Measurements from ENCODE around the gene DCUN1D5.

DCUN1D5 gene

DNA sequence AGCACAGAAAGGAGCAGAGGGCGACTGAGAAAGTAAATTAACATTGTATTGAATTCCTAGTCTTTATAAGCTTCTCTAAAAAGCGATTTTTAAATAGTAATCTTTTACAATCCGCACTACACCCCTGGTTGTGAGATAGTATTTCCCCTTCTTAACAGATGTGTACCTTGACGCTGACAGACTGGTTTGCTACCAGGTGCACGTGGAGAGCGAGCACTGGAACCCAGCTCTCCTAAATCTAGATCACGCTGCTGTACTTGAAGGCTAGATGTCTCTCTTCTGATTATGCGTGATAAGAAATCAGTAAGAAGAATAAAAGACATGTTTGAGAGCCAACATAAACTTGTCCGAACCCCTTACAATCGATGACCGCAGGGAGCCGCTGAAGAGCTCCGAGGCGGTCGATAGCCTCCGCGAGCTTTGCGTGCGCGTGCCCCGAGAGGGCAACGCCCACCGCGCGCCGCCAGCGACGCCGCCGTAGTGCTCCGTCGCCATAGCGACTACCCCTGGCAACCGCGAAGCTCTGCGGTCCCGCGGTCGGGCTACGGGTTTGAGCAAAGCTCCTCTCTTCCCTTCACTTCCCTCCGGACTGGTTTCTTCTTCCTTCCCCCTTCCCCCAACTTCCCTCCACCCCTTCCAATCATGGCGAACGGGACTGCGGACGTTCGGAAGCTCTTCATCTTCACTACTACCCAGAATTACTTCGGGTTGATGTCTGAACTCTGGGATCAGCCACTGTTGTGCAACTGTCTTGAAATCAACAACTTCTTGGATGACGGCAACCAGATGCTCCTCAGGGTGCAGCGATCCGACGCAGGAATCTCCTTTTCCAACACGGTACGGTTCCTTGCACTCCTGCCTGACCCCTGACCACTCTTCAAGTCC is 17.2 kb upstream of the DCUN1D5 start, which contains the start of gene DYNC2H1:
Gene DYNC2H1, plus strand, starts transcription at position 494 of the 885 bp plus-strand sequence. Its CDS starts 149 bp downstream, at position 643.
- TF ChIP-seq, protein P1, sequence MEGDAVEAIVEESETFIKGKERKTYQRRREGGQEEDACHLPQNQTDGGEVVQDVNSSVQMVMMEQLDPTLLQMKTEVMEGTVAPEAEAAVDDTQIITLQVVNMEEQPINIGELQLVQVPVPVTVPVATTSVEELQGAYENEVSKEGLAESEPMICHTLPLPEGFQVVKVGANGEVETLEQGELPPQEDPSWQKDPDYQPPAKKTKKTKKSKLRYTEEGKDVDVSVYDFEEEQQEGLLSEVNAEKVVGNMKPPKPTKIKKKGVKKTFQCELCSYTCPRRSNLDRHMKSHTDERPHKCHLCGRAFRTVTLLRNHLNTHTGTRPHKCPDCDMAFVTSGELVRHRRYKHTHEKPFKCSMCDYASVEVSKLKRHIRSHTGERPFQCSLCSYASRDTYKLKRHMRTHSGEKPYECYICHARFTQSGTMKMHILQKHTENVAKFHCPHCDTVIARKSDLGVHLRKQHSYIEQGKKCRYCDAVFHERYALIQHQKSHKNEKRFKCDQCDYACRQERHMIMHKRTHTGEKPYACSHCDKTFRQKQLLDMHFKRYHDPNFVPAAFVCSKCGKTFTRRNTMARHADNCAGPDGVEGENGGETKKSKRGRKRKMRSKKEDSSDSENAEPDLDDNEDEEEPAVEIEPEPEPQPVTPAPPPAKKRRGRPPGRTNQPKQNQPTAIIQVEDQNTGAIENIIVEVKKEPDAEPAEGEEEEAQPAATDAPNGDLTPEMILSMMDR (IDR thresholded peaks at IDR 0.05; ENCODE audit: borderline replicate concordance, insufficient read depth, low read depth, low read length): peak; percentile 42; the same call in 1 of the 2 replicates
- peak within 1 kb of the TSS; percentile 48 for H3K4me3 ChIP-seq (ENCODE audit: low read depth, low read length)

DNA sequence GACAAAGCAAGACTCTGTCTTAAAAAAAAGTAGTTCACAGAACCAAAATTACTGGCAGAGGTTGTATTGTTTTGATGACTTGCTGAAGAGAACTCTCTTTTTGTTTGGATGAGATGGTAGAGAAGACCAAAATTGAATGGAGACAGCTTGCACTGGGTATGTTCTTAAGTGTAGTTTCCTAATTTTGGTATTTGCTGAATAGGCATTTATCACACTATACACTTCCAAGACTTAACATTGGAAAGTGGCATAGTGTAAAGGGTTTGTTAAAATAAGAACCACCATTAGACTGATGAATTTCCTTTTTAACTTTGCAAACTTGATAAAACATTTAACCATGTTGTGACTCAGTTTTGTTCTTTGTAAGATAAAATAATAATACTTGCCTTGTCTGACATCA is 5.3 kb upstream of the DCUN1D5 start:
- TF ChIP-seq, protein P1 (IDR thresholded peaks at IDR 0.05; ENCODE audit: borderline replicate concordance, insufficient read depth, low read depth, low read length): no peak
- H3K4me3 ChIP-seq (ENCODE audit: low read depth, low read length): no peak overlapping the region

DNA sequence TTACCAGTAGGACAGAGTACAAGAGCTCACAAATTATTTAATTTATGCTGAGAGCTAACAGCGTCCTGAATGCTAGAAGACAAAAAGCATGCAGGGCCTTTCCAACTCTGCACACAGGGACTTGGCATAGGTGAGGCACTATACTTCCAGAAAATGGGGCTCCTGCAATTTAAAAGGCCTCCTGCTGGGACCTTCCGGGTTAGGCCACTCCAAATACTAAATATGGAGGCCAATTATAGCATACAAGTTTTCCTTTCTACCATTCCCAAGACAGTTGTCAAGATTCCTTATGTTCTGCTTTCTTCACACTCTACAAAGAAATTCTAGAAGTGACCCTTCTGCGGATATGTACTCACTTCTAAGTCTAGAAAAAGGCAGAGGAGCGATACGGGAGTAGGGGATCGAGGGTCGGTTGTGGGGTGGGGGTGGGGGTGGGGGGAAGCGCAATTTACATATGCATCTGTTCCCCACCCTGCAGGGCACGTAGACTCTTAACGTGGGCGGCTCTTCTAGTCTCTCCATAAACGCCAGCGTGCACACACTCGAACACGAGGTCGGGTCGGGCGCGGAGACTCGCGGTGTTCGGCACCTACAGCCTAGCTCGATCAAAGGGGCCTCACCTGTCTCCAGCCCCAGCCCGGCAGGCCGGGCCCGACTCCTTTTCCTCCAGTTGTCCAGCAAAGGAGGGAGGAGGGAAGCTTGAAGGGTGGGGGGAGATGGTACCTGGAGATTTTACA is 728 bp downstream of the DCUN1D5 start:
- TF ChIP-seq, protein P1 (IDR thresholded peaks at IDR 0.05; ENCODE audit: borderline replicate concordance, insufficient read depth, low read depth, low read length): no peak
- H3K4me3 ChIP-seq (ENCODE audit: low read depth, low read length): peak overlapping the region; percentile 97

DNA sequence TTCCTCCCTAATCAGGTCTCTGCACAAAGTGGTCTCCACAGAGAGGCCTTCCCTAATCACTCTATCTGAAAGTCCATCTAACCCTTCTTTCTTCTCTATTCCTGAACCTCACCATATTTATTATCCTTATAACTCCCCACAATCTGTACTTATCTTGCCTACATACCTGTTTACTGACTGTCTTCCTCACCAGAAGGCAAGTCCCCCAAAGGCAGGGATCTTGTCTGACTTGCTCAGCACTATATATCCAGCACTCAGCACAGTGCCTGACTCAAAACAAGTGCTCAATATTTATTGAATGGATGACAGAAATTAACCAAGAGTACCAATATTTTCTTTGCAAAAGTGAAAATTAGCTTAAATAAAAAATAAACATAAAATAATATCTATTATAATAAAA is 5.5 kb downstream of the DCUN1D5 start:
- H3K4me3 ChIP-seq (ENCODE audit: low read depth, low read length): no peak overlapping the region
- TF ChIP-seq, protein P1 (IDR thresholded peaks at IDR 0.05; ENCODE audit: borderline replicate concordance, insufficient read depth, low read depth, low read length): no peak

DNA sequence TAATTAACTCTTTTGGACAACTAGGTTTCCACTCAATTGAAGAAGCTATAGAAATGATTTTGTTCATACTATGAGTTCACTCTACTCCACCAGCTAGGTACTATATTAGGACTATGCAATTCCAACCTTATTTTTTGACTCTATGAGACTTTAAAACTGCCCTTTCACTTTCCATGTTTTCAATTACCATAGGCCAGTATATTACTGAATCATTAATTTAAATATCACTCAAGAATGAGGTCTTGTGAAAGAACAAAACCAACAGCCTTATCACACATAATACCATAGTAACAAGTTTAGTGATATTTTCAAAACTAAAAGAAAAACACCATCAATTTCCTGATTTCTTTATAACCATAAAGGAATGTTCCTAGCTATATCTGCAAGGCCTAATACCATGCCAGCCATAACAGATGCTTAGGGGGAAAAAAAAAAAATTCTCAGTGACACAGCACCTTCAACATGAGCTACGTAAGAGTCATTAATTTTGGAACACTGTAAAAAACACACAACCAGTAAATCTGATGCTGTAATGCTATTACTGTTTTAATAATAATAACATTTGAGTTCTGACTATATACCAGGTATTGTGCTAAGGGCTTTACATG is 6.1 kb downstream of the DCUN1D5 start:
- no peak overlapping the region for H3K4me3 ChIP-seq (ENCODE audit: low read depth, low read length)
- TF ChIP-seq, protein P1 (IDR thresholded peaks at IDR 0.05; ENCODE audit: borderline replicate concordance, insufficient read depth, low read depth, low read length): no peak

DNA sequence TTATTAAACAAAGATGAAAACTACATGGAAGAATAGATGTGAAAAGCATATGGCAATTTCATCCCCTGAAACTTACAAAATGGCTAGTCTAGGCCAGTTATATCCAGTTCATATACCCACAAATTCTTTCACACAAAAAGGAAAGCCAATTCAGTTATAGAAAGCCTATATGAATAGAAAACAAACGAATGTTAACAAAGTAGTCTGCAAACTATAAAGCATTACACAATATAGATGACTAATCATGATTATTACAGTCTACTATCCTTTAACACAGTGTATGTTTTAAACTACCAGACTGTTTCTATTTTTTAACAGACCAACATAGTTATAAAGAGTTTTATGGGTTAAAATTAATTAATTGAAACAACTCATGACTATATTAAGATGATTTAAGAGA is 12.1 kb downstream of the DCUN1D5 start:
- TF ChIP-seq, protein P1 (IDR thresholded peaks at IDR 0.05; ENCODE audit: borderline replicate concordance, insufficient read depth, low read depth, low read length): no peak
- H3K4me3 ChIP-seq (ENCODE audit: low read depth, low read length): no peak overlapping the region
